Esophagus muscularis mucosa (tissue), 4 donors: ENCODE measurements around the gene GRB14. TPM values are rescaled to one million over a fixed set of nuclear protein-coding genes. Genes with fewer than 3 reads are reported as not detected.
"Not testable (repeated sequence)": the region's sequence is repeated elsewhere in the genome, so short reads cannot be mapped to it uniquely, and the experiment has no call there.

Experiments used
- DNase-seq: peaks from one replicate; pipeline ENCODE4 v3.0.0-alpha.2; 2017; ENCODE audit errors: extremely low spot score
- H3K27ac ChIP-seq, 4 donors: fragments of 200-600 bp; sonication (generic); replicated peaks in 1 of 4; 1 replicate in 3 of 4; 2 replicates in 1 of 4; pipeline ENCODE4 v1.5.1; 2016 to 2019; ENCODE audit warnings: mild to moderate bottlenecking in 1 of 4
- H3K27me3 ChIP-seq, 4 donors: fragments of 200-600 bp; sonication (generic); one replicate each; pipeline versions ENCODE4 v1.5.1 to v1.6.0; 2016 to 2019
- H3K36me3 ChIP-seq, 4 donors: fragments of 200-600 bp; sonication (generic); one replicate each; pipeline ENCODE4 v1.5.1; 2016 to 2019
- H3K4me1 ChIP-seq, 4 donors: fragments of 200-600 bp; sonication (generic); one replicate each; pipeline ENCODE4 v1.5.1; 2016 to 2019
- H3K4me3 ChIP-seq, 4 donors: fragments of 200-600 bp; sonication (generic); 1 replicate in 2 of 4; 2 replicates in 2 of 4; pipeline ENCODE4 v1.5.1; 2016 to 2019; ENCODE audit warnings: mild to moderate bottlenecking in 4 of 4, moderate library complexity in 1 of 4
- H3K9me3 ChIP-seq, 4 donors: fragments of 200-600 bp; sonication (generic); 1 replicate in 3 of 4; 2 replicates in 1 of 4; pipeline ENCODE4 v1.5.1; 2016 to 2019
- EP300 ChIP-seq: sonication (generic); formaldehyde crosslinking; IDR thresholded peaks from one replicate; pipeline ENCODE4 v1.6.1; 2017; ENCODE audit warnings: antibody characterized with exemption
- POLR2A ChIP-seq: fragments of 450-650 bp; IDR thresholded peaks from one replicate; pipeline ENCODE4 v1.6.1; 2017; ENCODE audit warnings: antibody characterized with exemption, moderate library complexity, mild to moderate bottlenecking, low read depth
- POLR2AphosphoS5 ChIP-seq, 2 donors: sonication (generic); formaldehyde crosslinking; IDR thresholded peaks; one replicate each; pipeline ENCODE4 v1.6.1; 2017; ENCODE audit warnings: antibody characterized with exemption in 2 of 2
- WGBS: methylation state at CpG from one replicate; pipeline ENCODE4 v1.1.5; 2018; 5-methylcytosine and 5-hydroxymethylcytosine counted together
- intact Hi-C: fragments of 100-400 bp; cut with DNase I; formaldehyde crosslinking; loops from one replicate; pipeline ENCODE4 v1.15.1; 2023
- total RNA-seq, 4 donors: library from RNA; depleted of rRNA; stranded (reverse); fragments of >200 nt; gene quantifications; one replicate each; pipeline versions ENCODE4 v1.1.0 to v1.2.1, GENCODE V29; 2016
- TF ChIP-seq, protein P1 (sequence below), 3 experiments: fragments of 200-600 bp in 2 of 3; fragments of 450-650 bp in 1 of 3; sonication (generic) in 2 of 3; IDR thresholded peaks; one replicate each; pipeline ENCODE4 v1.5.1; 2017 to 2019; ENCODE audit warnings: antibody characterized with exemption in 3 of 3, mild to moderate bottlenecking in 2 of 3, moderate library complexity in 1 of 3

The GRB14 gene
- total RNA-seq, 4 donors from 2014 or later: 3.3 to 6.3 (median 4.3) TPM

GRCh38 chr2:164655336-164655735 lies 34.1 kb upstream of the GRB14 start:
- TF ChIP-seq POLR2AphosphoS5 (IDR thresholded peaks at IDR 0.05): no peak
- TF ChIP-seq, protein P1, sequence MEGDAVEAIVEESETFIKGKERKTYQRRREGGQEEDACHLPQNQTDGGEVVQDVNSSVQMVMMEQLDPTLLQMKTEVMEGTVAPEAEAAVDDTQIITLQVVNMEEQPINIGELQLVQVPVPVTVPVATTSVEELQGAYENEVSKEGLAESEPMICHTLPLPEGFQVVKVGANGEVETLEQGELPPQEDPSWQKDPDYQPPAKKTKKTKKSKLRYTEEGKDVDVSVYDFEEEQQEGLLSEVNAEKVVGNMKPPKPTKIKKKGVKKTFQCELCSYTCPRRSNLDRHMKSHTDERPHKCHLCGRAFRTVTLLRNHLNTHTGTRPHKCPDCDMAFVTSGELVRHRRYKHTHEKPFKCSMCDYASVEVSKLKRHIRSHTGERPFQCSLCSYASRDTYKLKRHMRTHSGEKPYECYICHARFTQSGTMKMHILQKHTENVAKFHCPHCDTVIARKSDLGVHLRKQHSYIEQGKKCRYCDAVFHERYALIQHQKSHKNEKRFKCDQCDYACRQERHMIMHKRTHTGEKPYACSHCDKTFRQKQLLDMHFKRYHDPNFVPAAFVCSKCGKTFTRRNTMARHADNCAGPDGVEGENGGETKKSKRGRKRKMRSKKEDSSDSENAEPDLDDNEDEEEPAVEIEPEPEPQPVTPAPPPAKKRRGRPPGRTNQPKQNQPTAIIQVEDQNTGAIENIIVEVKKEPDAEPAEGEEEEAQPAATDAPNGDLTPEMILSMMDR (IDR thresholded peaks at IDR 0.05): no peak
- no peak for TF ChIP-seq EP300
- no peak for DNase-seq
- intact Hi-C loops: no loop called here
- Histone ChIP-seq H3K27ac (no peak overlapping the region), H3K36me3 (peaks cover 0 to 4% (median 0%) of the 10 kb centered on the region in 4 donors), H3K27me3 (no peaks in the 10 kb centered on the region), H3K4me1 (peaks cover 0 to 8% (median 0%) of the 10 kb centered on the region in 4 donors), H3K4me3 (no peak overlapping the region), H3K9me3 (peaks cover 0 to 10% (median 0%) of the 10 kb centered on the region in 4 donors)

DNA sequence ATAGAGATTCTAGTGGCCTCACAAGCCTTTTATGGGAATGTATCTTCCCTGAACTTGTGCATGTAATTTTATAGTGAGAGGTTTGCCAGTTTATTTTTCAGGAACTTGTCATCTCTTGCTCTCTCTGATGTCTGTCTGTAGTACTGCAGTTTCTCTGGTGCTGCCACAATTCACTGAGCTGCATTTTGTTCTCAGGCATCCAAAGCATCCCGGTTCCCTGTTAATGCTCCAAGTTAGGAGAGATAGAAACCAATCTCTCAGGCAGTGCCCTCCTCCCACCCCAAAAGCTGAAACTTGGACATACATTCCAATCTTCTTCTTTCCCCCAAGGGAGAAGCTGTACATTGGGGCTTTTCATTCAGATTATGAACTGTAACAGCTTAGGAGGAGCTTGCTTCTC lies 30.1 kb upstream of the GRB14 start:
- Histone ChIP-seq H3K36me3 (no peaks in the 10 kb centered on the region), H3K4me1 (peaks cover 0 to 8% (median 0%) of the 10 kb centered on the region in 4 donors), H3K27ac (no peak overlapping the region), H3K27me3 (no peaks in the 10 kb centered on the region), H3K4me3 (no peak overlapping the region), H3K9me3 (peaks cover 0 to 34% (median 12%) of the 10 kb centered on the region in 4 donors)
- no peak for TF ChIP-seq EP300
- DNase-seq: no peak
- intact Hi-C loops: no loop called here
- WGBS: 33% methylated on average over 1 of the region's 1 CpG

DNA sequence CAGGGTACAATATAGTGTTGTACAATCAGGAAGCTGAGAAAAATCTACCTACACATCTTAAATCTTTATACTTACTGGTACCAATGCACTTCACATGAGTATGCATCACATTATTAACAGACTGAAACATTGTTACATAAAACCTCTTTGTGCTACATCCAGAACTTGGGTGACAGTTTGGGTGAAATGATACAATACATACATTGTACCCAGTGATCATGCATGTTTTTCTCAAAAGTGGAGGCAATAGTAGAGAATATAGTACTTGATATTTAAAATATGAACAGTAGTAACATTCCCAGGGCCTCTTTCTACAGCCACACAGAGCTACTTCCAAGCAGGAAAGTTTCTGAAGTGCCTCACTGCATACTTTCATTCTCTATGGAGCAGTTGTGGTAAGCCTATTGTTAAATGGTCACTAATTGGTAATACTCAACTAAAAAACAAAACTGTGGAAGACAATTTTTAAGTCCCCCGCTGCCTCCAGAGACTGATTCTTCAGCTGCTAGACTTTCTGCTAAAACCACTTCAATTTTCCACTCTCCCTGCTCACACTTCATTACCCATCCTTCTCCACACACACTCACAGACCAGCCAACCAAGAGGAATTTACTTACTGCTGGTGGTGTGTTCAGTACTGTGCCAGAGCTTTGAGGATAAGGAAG lies 22.9 kb upstream of the GRB14 start:
- Histone ChIP-seq H3K4me1 (no peaks in the 10 kb centered on the region), H3K36me3 (no peaks in the 10 kb centered on the region), H3K27me3 (no peaks in the 10 kb centered on the region), H3K27ac (no peak overlapping the region), H3K4me3 (no peak overlapping the region), H3K9me3 (peaks cover 0 to 16% (median 8%) of the 10 kb centered on the region in 4 donors)
- 94% methylated on average over 1 of the region's 1 CpG for WGBS
- no peak for DNase-seq
- TF ChIP-seq POLR2AphosphoS5 (IDR thresholded peaks at IDR 0.05): no peak
- TF ChIP-seq EP300: no peak
- TF ChIP-seq POLR2A: no peak
- intact Hi-C loops: no loop called here

- TF ChIP-seq, protein P1 (IDR thresholded peaks at IDR 0.05): no peak
- TF ChIP-seq EP300 (no peak), POLR2AphosphoS5 (IDR thresholded peaks at IDR 0.05) (no peak), POLR2A (no peak)
- H3K4me3 ChIP-seq: no peak overlapping the region
- no peaks in the 10 kb centered on the region for H3K27me3 ChIP-seq
- H3K27ac ChIP-seq: no peak overlapping the region
- H3K4me1 ChIP-seq: no peaks in the 10 kb centered on the region
- intact Hi-C loops: no loop called here
- no peaks in the 10 kb centered on the region for H3K36me3 ChIP-seq
- WGBS: 91% methylated on average over 8 of the region's 8 CpGs
- peaks cover 0 to 5% (median 1%) of the 10 kb centered on the region in 4 donors for H3K9me3 ChIP-seq
- DNase-seq: no peak
Measured at GRCh38 chr2:164642946-164643555, 21.8 kb upstream of the GRB14 start.

DNA sequence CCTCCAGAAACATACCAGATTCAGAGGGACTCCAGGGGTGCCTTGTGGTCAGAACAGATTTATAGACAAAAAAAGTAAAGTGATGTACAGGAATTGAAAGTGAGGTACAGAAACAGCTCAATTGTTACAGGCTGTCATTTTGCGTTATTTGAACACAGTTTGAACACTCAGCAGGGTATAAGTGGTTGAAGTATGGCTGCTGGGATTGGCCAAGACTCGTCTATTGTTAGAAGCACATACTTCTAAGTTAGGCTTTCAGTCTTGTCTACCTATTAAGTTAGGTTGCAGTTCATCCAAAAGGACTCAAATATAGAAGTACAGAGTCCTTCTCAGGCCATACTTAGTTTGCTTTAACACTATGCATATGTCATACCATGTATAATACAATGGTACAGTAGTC lies 21.0 kb upstream of the GRB14 start:
- Histone ChIP-seq H3K36me3 (no peaks in the 10 kb centered on the region), H3K27ac (no peak overlapping the region), H3K9me3 (no peaks in the 10 kb centered on the region), H3K4me3 (no peak overlapping the region), H3K4me1 (no peaks in the 10 kb centered on the region), H3K27me3 (no peaks in the 10 kb centered on the region)
- WGBS: 83% methylated on average over 2 of the region's 2 CpGs
- no peak for DNase-seq
- TF ChIP-seq, protein P1 (IDR thresholded peaks at IDR 0.05): no peak
- no peak for TF ChIP-seq POLR2A
- no peak for TF ChIP-seq EP300
- no peak for TF ChIP-seq POLR2AphosphoS5 (IDR thresholded peaks at IDR 0.05)
- intact Hi-C loops: no loop called here

GRCh38 chr2:164628319-164628718 lies 7.0 kb upstream of the GRB14 start:
- 76% methylated on average over 3 of the region's 3 CpGs for WGBS
- H3K27ac ChIP-seq, H3K36me3 ChIP-seq, intact Hi-C loops, H3K4me1 ChIP-seq, DNase-seq, H3K27me3 ChIP-seq, H3K9me3 ChIP-seq, H3K4me3 ChIP-seq: not testable (repeated sequence)
